COLO668 (cell line): ENCODE results near the gene BRSK2.

Source experiments
- DNase-seq: peaks from one replicate; lab custom pipeline; 2025; ENCODE audit not compliant: unreplicated experiment; lab: John Stamatoyannopoulos, UW

Gene BRSK2

GRCh38 chr11:1375161-1375954, 14.4 kb upstream of the BRSK2 start:
- no peak for DNase-seq

DNA sequence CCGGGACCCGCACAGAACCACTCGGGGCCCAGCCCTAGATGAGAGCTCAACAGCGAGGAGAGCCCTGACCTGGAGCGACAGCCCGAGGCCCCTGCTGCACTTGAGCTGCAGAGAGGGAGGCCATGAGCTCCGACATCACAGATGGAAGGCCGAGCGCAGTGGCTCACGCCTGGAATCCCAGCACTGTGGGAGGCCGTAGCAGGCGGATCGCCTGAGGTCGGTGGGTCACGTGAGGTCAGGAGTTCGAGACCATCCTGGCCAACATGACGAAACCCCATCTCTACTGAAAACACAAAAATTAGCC, 13.8 kb upstream of the BRSK2 start:
- DNase-seq, result no peak

DNA sequence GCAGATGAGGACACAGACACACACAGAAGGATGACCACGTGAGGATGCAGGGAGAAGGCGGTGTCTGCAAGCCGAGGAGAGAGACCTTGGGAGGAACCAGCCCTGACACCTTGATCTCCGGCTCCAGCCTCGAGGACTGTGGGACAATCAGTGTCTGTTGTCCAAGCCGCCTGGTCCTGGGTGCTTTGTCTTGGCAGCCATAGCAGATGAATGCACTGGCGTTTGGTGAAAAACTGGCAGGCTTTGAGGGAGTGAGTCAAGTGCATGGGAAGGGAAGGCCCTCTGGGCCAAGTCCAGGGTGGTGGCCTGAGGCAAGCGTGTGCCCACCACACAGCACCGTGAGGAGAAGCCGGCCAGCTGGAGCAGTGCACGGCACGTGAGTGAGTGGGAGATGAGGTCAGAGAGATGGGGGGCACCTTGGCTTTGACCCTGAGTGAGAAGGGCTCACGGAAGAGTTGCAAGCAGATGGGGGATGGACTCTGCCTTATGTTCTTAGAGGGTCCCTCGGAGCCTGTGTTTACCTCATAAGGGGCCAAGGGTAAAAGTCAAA, 12.4 kb upstream of the BRSK2 start:
- no peak for DNase-seq

GRCh38 chr11:1381793-1382425, 7.8 kb upstream of the BRSK2 start:
- no peak for DNase-seq

DNA sequence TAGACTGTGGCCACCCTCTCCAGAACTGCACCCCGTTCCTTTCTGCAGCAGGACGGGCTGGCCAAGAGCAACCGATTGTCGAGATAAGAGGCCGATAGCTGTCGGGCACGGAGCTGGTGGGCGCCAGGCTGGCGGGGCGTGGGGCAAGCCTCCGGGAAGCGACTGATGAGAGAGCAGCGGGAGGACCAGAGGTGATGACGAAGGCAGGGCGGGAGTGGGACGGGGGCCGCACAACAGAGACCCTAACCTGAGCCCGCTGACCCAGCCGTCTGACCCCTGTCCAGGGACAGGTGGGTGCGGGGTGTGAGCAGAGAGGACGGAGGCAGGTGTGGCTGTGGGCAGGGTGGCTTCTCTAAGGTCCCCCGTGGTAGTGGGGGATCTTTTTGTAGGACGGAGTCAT, 7.3 kb upstream of the BRSK2 start:
- DNase-seq, result no peak

DNA sequence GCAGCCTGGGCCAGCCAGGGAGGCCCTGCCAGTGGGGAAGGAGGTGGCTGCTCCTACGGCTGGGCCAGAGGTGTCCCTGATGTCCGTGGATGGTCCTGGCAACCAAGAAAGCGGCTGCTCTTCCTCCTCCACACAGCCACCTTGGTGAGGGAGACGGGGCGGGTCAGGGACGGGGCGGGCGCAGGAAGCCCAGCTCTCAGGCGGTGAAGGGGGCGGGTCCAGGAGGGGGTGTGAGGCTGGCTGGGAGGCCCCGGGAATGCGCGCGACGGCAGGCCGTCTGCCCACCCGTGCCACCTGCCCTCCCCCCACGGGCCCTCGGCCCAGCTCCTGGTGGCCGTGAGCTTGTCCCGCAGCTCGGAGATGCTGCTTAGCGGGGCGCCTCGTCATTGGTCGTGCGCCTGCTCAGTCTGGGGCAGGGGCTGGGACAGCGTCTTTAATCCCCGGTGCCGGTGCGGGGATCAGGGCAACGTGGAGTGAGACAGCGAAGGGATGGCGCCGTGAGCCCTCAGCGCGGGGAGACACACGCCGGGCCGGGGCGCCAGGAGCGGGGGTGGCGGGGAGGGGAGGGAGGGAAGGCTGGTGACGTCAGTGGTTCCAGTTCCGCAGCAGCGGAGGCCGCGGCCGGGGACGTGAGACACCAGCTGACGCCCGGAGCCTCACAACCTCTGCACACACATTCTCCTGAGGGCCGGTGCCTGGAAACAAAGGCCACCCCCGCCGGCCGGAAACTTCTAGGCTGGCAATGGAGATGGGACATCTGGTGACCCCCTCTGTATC, 6.7 kb upstream of the BRSK2 start:
- peak; percentile 49 for DNase-seq

- DNase-seq, result no peak
Measured at GRCh38 chr11:1384199-1384970, 5.3 kb upstream of the BRSK2 start.

DNA sequence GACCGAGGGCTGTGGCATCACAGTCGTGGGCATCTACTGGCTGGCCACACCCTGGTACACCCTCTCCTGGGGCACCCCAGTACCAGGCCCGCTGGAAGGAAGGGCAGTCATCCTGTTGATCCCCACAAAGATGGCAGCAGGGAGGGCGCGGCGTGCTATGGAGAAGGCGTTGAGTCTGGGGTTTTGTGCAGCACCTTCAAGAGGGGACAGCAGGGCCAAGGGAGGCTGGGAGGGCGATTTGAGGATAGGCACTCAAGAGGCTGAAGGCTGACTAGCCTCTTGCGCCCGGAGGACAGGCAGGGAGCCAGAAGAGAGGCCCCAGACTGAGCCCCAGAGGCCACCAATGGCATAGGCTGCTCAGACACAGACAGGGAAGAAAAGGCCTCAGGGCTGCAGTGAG, 2.2 kb upstream of the BRSK2 start:
- DNase-seq, result no peak

- no peak for DNase-seq
Measured at GRCh38 chr11:1387961-1388762, 1.6 kb upstream of the BRSK2 start.

GRCh38 chr11:1388763-1389102, 1.0 kb upstream of the BRSK2 start:
- peak; percentile 11 for DNase-seq

GRCh38 chr11:1389103-1389931, 417 bp upstream of the BRSK2 start:
- peak; percentile 85 for DNase-seq

DNA sequence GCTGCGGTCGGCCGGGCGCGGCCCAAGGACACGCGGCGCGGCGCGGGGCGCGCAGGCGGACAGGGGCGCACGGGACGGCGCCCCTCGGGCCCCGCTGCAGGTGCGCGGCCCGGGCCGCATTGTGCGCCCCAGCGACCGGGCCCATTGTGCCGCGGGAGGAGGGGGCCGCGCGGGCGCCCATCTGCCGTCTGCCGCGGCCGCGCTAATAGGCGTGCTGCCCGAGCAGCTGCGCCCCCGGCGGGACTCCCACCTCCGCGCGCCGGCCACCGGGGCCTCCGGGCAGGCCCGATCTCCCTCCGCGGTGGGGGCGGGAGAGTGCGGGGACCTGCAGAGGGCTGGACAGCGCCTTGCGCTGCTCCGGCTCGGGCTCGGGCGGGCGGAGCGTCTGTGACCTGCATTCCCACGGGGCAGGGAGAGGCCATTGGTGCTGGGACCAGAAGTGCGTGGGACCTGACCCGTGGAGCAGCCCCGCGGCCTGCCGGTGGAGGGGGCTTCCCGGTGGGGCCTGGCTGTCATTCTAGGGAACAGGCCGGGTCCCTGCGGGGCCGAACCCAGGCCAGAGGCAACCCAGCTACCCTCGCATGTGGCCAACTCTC, 933 bp downstream of the BRSK2 start:
- peak; percentile 15 for DNase-seq

GRCh38 chr11:1391165-1392075, 1.7 kb downstream of the BRSK2 start:
- DNase-seq, result peak; percentile 2

- DNase-seq, result no peak
Measured at GRCh38 chr11:1392111-1392510, 2.4 kb downstream of the BRSK2 start.

DNA sequence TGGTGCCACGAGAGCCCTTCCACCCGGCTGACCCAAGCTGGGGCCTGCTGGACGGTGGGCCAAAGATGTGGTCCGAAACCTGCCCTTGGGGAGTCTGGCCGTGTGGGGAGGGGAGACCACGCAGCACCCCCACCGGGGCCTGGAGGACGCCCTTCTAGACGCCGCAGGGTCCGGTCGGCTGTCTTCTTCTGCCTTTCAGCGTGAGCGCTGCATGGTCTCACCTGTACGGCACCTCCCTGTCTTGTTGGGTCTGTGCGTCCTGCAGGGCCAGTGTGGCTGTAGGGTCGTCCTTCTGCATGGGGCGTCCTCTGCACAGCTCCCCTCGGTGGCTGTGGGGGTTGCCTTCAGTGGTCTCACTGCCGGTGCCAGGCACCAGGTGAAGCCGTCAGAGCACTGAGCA, 2.8 kb downstream of the BRSK2 start:
- DNase-seq, result no peak

GRCh38 chr11:1393038-1393710, 3.4 kb downstream of the BRSK2 start:
- DNase-seq, result no peak

DNA sequence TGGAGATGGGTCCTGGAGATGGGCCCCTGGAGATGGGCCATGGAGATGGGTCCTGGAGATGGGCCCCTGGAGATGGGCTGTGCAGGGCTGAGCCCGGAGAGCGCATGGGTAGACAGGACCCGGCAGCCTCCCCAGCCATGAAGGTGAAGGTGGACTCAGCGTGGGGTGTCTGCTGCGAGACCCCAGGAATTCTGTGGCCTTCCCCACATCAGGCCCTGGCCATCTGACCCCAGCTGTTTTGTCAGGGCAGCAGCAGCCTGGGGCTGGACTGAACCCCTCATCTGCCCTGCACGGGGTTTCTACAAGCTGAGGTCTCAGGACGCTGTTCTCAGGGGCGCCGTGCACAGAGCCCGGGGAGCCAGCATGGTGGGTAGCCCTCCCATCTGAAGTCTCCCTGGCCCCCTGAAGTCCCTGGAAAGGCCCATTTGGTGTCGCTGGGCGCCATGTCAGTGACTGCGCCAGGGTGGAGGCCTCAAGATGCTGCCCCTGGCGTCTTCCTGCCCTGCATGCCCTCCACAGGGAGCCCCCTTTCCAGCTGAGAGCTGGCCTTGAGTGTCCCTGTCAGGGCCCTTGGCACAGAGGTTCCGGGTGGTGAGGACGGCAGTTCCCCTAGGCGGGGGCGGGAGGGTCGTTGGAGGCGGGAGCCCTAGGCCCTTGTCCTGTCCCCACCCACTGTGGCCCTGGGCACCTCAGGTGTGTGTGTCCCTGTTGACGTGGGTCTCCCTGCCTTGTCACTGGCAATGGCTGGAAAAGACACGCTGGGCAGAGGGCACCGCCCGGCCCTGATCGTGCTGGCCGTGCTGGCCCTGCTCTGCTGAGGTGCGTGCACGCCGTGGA, 5.4 kb downstream of the BRSK2 start:
- no peak for DNase-seq
